Right ventricle myocardium inferior (tissue), 1 donor: ENCODE results near the gene ERMARD. TPM values are rescaled to one million over a fixed set of nuclear protein-coding genes. Genes with fewer than 3 reads are reported as not detected.

Experiments used
- ATAC-seq: fragments of 200-7000 bp; cut with Tn5 transposase; one replicate; pipeline ENCODE4 v1.9.1; 2020; ENCODE audit warnings: mild to moderate bottlenecking, moderate library complexity
- DNase-seq: peaks from one replicate; pipeline ENCODE4 v3.0.0; 2021; ENCODE audit errors: missing footprints
- intact Hi-C: fragments of 100-400 bp; cut with DNase I; formaldehyde crosslinking; loops from one replicate; pipeline ENCODE4 v1.11.0; 2022
- total RNA-seq: library from RNA; stranded (reverse); fragmentation: NEBNext Ultra II Directional; extraction: Animal tissue kit (Norgen Biotek cat#: 25700); gene quantifications from one replicate; pipeline ENCODE4 v1.2.1, GENCODE V29; 2021
- donor health status: DM: no; HTN: yes; CAD: no; lungs with severe emphysema.

The ERMARD gene
- total RNA-seq, 1 donor from 2014 or later = 6.5 TPM

DNA sequence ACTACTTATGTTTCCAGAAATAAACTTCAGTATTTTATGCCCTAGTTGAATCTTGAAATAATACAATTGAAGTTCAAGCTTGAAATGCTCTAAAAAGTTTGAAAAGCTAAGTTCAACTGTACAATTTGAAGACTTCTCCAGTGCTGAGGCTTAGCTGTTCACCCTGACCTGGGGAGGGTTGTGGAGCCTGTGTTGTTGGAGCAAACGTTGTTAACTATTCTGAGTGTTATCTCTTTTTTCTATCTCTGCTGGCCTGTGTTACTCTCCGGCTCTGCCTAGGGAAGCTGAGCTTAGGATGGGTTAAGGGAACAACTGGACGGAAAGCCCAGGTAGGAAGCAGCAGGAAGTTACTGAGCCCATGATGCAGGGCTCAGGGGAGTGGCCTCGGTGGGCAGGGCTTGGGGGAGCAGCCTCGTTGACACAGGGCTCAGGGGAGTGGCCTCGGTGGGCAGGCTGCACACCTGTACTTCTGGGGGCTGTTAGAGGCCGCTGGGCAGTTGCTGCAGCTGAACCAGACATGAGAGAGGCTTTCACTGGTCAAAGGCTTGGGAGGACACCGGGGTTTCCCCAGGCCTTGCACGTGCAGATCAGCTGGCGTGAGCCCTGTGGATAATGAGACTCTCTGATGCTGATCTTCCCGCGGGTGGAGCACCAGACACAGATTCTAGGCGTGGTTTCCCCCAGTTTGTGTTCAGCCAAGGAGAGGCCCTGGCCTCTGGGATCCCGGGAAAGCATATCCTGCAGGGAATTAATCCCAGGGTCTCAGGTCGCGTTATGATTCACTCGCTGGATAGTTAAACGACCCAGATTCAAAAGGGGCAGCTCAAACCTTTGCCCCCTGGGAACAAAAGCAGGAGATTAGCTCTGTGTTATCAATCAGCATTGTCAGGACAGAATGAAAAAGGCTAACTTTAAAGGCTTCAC lies 58.9 kb downstream of the ERMARD start:
- DNase-seq (no peak), ATAC-seq (no peak)
- intact Hi-C loops = no loop called here

DNA sequence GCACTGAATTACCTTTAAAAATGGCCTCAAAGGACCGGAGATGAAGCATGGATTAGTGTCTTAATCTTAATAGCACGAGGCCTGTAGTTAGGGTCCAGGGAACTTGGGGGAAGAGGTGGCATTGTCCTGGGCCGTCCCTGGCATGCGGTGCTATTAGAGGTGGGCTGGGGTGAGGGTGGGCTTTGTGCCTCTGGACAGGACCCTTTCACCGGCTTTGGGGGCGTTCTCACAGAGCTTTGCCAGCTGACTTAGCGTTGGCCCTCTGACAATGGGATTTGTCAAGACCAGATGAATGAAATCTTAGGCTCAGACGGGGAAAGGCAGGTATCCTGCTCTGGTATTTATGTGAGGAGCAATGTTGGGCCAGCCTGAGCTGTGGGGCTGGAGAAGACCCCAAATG lies 59.6 kb downstream of the ERMARD start:
- intact Hi-C loops = no loop called here
- ATAC-seq (no peak), DNase-seq (no peak)

DNA sequence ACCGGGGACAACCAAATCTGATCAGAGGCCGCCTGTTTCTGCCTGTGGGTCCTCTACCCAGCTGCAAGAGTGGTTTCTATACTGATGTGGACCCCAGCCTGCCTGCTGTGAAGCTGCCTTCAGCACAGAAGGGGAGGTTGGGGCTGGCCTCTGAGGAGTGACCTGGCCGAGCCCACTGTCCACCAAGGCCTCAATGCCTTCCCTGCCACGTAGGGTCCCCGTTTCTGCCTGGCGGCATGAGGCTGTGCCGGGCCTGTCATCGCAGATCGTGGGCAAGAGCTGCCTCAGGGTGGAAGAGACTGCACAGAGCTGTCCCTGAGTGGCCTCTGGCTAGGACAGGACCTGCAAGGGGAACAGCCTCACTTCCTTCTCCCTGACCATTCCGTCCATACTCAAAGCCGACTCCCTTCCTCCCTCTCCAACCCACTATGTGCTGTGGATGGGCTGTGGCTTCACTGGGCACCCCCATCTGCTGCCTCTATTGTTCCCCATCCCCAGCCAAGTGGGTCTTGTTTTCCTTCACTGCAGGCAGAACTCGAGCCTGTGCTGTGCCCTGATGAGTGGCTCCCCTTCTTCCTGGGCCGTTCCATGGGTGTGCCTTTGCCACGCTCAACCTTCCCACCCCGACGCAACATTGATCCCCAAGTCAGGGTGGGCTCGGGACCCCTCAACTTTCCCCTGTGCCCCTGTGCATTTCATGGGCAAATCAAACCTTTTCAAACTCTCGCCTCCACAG lies 60.3 kb downstream of the ERMARD start:
- intact Hi-C loops = no loop called here
- DNase-seq (no peak), ATAC-seq (no peak)

DNA sequence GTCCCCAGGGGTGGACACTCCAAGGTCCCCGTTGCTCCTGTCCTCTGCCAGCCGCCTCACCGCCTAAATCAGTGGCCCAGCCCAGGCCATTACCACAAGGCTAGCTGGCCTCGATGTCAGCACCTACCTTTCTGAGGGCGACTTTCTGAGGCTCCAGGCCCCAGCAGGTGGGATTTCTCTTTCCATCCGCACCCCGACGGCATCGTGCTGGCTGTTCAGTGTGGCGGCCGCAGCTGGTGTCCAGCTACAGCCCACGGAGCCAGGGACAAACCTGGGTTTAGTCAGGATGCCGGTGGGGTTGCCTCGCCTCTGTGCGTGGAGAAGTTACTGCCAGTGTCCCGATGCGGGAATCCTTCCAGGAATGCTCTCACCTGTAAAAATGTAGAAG lies 60.8 kb downstream of the ERMARD start:
- intact Hi-C loops = no loop called here

DNA sequence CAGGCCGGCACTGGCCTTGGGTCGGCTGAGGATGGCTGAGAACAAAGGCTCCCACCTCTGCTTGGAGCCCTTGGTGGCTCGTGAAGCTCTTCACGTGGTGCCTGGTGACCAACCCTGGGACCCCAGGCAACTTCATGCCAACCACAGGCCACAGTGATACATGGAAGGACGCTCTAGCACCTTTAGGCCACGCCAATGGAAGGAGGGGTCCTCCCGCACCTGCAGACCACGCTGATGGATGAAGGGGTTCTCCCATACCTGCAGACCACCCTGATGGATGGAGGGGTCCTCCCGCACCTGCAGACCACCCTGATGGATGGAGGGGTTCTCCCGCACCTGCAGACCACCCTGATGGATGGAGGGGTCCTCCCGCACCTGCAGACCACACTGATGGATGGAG lies 62.5 kb downstream of the ERMARD start:
- DNase-seq (no peak), ATAC-seq (no peak)
- intact Hi-C loops = no loop called here

More for the DNA sequence above, 60.8 kb downstream of the ERMARD start:
- no peak for ATAC-seq
- no peak for DNase-seq

DNA sequence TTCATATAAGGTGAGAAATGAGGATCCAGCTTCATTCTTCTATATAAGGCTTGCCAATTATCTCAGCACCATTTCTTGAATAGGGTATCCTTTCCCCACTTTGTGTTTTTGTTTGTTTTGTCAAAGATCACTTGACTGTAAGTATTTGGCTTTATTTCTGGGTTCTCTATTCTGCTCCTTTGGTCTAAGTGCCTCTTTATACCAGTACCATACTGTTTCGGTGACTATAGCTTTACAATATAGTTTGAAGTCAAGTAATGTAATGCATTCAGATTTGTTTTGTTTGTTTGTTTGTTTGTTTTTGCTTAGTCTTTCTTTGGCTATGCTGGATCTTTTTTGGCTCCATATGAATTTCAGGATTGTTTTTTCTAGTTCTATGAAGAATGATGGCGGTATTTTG lies 64.6 kb downstream of the ERMARD start:
- intact Hi-C loops = no loop called here
- no peak for ATAC-seq

DNA sequence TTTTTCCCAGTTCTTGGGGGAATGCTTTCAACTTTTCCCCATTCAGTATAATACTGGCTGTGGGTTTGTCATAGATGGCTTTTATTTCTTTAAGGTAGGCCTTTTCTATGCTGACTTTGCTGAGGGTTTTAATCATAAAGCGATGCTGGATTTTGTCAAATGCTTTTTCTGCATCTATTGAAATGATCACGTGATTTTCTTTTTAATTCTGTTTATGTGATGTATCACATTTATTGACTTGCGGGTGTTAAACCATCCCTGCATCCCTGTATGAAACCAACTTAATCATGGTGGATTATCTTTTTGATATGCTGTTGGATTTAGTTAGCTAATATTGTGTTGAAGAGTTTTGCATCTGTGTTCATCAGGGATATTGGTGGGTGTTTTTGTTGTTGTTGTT lies 65.6 kb downstream of the ERMARD start:
- DNase-seq (no peak), ATAC-seq (no peak)
- intact Hi-C loops = no loop called here

More for the DNA sequence above, 64.6 kb downstream of the ERMARD start:
- no peak for DNase-seq

DNA sequence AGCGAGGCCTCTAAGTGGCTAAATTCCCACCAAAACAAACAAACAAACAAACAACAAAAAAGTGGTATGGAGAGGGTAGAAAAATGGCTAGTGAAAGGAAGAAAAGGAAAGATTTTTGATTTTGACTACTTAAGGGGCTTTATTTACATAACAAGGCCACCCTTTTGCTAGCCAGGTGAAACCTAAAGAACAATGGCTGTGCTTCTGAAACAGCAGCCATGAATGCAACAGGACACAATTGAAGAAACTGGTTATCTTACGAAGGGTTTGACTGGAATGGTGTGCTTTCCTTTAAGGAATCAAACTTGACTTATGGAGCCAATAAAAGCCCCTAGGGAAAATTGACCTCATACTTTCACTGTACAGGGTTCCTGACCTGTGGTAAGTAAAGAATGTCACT lies 68.9 kb downstream of the ERMARD start:
- intact Hi-C loops = no loop called here
- DNase-seq = no peak
- ATAC-seq = no peak

DNA sequence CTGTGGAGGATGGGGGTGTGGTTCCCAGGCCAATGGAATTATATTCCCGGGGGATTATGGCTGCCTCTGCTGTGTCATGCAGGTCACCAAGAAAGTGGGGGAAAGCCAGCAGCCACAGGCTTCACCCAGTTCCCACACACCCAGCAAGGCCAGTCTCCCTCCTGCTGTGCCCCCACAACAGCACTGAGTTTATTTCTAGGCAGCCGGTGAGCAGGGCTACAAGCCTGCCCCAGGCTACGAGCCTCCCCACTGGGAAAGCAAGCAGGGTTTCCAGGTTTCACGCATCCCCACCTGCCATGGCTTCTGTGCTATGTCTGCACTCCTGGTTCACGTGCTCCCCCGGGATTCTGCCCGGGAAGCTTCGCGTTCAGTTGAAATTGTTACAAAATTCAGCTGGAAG lies 72.6 kb downstream of the ERMARD start:
- DNase-seq = no peak

DNA sequence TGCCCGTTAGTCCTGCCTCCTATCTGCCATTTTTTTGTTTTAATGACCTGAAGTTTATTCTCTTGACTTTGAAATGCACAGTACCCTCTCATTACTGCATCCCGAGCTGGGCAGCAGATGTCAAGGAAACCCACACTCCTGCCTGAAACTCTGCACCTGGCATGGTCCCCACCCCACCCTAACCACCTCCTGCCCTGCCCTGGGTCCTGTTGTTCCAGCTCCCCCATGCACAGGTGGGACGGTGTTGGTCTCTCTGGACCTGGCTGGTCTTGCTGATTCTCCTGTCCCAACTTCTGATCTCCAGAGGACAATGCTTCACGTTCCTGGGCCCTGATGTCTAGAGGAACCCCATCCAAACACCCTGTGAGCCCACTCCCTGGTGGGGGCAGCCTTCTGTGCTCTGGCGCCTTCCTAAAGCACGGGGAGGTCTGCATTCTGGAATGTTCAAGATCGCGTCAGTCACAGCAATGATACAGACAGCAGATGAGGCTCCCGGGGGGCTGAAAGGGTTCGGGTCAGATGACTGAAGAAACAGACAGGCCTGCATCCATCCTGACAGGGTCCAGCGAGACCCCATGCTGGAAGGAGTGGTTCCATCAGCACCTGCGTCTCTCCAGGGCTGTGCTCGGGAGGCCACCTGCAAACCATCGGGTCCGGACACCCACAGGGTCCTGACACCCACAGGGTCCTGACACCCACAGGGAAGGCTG lies 73.6 kb downstream of the ERMARD start:
- intact Hi-C loops = no loop called here

More for the DNA sequence above, 72.6 kb downstream of the ERMARD start:
- intact Hi-C loops = no loop called here
- ATAC-seq = no peak

DNA sequence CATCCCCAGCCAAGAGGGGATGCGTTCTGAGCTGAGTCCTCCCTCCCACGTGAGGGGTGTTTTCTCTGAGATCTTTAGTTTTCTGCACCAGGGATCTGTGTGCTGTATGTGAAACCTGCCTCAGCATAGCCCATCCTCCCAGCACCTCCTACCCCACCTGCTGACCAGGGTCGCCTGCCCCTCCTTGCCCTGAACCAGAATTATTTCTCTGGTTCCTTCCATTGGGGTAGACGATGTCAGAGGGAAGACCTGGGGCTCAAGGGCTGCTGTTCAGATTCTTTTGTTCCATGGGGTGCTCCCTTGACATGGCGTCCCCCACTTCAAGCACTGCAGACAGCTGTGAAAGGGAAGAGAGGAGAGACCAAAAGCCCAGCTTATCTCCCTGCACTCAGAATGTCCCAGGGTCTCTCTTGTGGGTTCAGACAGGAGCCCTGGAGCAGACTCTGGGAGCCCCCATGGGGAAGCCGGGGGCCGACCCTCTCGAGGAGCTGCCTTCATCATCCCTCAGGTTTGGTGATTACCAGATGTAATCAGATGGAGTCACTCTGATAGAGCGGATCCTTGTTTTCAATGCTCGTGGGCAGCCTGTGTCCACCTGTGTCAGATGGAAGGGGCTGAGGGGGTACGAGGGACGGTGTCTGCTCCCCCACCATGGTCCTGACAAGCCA lies 74.3 kb downstream of the ERMARD start:
- no peak for ATAC-seq
- DNase-seq = no peak
- intact Hi-C loops = no loop called here

More for the DNA sequence above, 73.6 kb downstream of the ERMARD start:
- no peak for DNase-seq
- ATAC-seq = no peak

DNA sequence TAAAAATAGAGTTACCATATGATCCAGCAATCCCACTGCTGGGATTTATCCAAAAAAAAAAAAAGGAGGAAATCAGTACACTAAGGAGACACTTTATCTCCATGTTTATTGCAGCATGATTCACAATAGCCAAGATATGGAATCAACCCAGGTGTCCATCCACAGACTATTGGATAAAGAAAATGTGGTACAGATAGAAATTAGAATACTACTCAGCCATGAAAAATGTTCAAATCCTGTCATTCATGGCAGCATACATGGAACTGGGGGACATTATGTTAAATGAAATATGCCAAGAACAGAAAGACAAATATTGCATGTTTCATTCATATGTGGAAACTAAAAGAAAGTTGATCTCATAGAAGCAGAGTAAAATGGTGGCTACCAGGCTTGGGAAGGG lies 75.3 kb downstream of the ERMARD start:
- intact Hi-C loops = no loop called here
- DNase-seq = no peak
- ATAC-seq = no peak

DNA sequence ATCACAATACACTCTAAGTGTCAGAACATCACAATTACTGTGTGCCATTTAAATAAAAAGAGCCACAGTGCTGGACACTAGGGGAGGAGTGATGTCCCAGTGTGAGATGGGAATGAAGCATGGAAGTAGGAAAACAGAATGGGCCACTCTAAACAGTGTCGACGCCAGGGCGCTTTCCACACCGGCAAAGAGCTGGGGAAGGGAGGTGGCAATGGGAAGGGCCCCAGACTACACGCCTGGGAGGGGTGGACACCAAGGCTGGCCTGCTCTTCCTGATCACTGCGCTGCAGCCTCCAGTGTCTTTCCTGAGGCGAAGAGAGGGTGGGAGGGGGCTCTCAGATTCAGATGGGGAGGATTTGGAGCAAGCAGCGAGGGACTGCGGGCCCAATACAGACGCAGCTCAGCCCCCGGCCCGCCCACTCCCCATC lies 75.9 kb downstream of the ERMARD start:
- no peak for ATAC-seq
- DNase-seq = no peak
- intact Hi-C loops = no loop called here

DNA sequence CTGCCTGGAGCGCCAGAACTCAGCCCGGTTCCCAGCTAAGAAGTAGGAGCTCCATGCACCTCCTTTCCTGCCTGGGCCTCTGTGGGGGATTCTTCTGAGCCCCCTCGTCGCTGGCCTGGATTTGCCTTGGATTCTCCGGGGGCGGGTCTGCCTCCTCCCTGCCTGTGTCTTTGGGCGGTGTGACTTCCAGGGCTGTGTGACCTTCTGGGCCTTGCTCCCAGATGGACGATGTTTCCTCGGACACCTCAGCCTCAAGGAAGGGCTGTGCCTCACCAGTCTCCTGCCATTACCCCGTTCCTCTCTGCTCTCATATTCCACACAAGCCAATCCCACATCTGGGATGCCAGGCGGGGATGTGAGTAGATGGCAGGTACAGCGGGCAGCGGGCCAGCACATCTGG lies 76.8 kb downstream of the ERMARD start:
- intact Hi-C loops = no loop called here
- no peak for ATAC-seq

DNA sequence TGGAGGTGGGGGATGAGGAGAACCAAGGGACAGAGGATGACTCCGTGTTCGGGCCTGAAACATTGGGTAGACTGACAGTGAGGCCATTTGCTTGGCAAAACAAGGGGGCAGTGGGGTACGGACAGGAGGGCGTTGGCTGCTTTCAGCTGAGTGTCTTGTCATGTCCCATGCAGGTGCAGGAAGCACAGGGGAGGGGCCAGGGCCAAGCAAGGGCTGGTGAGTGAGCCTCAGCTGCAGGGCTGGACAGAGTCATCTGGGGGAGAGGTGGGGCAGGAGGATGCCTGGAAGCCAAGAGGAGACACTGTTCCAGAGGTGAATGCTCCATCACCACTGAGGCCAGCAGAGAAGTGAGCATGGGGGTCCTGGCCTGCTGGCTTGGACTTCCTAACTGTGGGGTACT lies 78.4 kb downstream of the ERMARD start:
- intact Hi-C loops = loop anchor here (5.0 to 10.0 kb wide), 2 partner anchors 103 to 325 kb away; no protein-coding TSS in a partner anchor
- ATAC-seq = no peak
- DNase-seq = no peak

More for the DNA sequence above, 76.8 kb downstream of the ERMARD start:
- no peak for DNase-seq

DNA sequence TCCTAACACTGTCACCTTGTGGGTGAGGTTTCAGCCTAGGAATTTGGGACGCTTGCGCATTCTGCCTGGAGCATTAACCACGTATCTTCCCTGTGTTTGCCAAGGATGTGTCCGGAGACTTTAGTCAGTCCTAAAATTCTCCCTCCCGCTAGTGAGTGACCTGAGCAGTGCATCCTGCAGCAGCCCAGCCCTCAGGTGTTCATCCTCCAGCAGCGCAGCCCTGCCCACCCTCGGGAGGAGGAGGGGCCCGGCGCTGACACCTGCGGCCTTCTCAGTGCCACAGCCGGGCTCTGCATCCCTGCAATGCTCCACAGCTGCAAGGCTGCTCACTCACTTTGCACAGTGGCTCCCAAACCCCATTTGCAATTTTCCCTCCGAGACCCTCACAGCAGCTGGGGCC lies 79.5 kb downstream of the ERMARD start:
- ATAC-seq (no peak), DNase-seq (no peak)
- intact Hi-C loops = loop anchor here (1.0 to 10.0 kb wide), 3 partner anchors 101 to 698 kb away; no protein-coding TSS in a partner anchor
